HepG2 (cell line): ENCODE data around the gene ZBTB32. TPM values are rescaled to one million over a fixed set of nuclear protein-coding genes. Genes with fewer than 3 reads are reported as not detected.
A peak's percentile ranks its signal among the peaks of the same experiment; 100 is the strongest.

ENCODE experiments used
- ARHGAP35 ChIP-seq: sonication (generic); formaldehyde crosslinking; IDR thresholded peaks from 2 replicates; pipeline ENCODE4 v1.9.0; 2022; ENCODE audit warnings: mild to moderate bottlenecking, inconsistent platforms, moderate library complexity, missing genetic modification reagents, borderline replicate concordance
- E2F5 ChIP-seq: sonication (generic); formaldehyde crosslinking; conservative IDR thresholded peaks from 2 replicates; pipeline ENCODE4 v1.4.0; 2020; ENCODE audit warnings: missing genetic modification reagents
- HDAC1 ChIP-seq: sonication (generic); formaldehyde crosslinking; IDR thresholded peaks from 2 replicates; pipeline ENCODE4 v1.5.1; 2020; ENCODE audit warnings: mild to moderate bottlenecking, missing genetic modification reagents
- HMGA1 ChIP-seq: sonication (generic); formaldehyde crosslinking; conservative IDR thresholded peaks from 2 replicates; pipeline ENCODE4 v1.4.0; 2020; ENCODE audit warnings: missing genetic modification reagents
- IRF1 ChIP-seq: sonication (generic); formaldehyde crosslinking; IDR thresholded peaks from 2 replicates; pipeline ENCODE4 v1.4.0; 2020; ENCODE audit warnings: low read depth, mild to moderate bottlenecking, missing genetic modification reagents
- KLF11 ChIP-seq: IDR thresholded peaks from 2 replicates; pipeline ENCODE4 v1.6.1; 2016; ENCODE audit warnings: missing compliant biosample characterization
- NR1H2 ChIP-seq: sonication (generic); formaldehyde crosslinking; IDR thresholded peaks from 2 replicates; pipeline ENCODE4 v1.8.1; 2022; ENCODE audit warnings: low read depth, missing genetic modification reagents, borderline replicate concordance
- PPARG ChIP-seq: conservative IDR thresholded peaks from 2 replicates; pipeline ENCODE4 v1.6.1; 2016; ENCODE audit warnings: missing biosample characterization, missing genetic modification reagents
- PTBP1 ChIP-seq: fragments of 200-400 bp; formaldehyde crosslinking; IDR thresholded peaks from 2 replicates; pipeline ENCODE4 v1.6.1; 2018; ENCODE audit warnings: low read length, low read depth; ENCODE audit not compliant: poor library complexity, severe bottlenecking
- RCOR2 ChIP-seq: IDR thresholded peaks from 2 replicates; pipeline ENCODE4 v1.6.1; 2016; ENCODE audit warnings: missing biosample characterization, missing genetic modification reagents
- SIX4 ChIP-seq: sonication (generic); formaldehyde crosslinking; IDR thresholded peaks from 2 replicates; pipeline ENCODE4 v1.4.0; 2020; ENCODE audit warnings: missing genetic modification reagents
- TOPORS ChIP-seq: sonication (generic); formaldehyde crosslinking; IDR thresholded peaks from 2 replicates; pipeline ENCODE4 v1.8.0; 2023; ENCODE audit warnings: mild to moderate bottlenecking, missing genetic modification reagents
- ZNF17 ChIP-seq: sonication (generic); formaldehyde crosslinking; IDR thresholded peaks from 2 replicates; pipeline ENCODE4 v1.5.0; 2020; ENCODE audit warnings: mild to moderate bottlenecking, missing genetic modification reagents
- ZNF329 ChIP-seq: sonication (generic); formaldehyde crosslinking; IDR thresholded peaks from 2 replicates; pipeline ENCODE4 v1.9.0; 2021; ENCODE audit warnings: low read depth, mild to moderate bottlenecking, missing genetic modification reagents
- ZNF510 ChIP-seq: sonication (generic); formaldehyde crosslinking; IDR thresholded peaks from 2 replicates; pipeline ENCODE4 v1.4.0; 2020; ENCODE audit warnings: low read depth, mild to moderate bottlenecking, missing genetic modification reagents
- ZNF75D ChIP-seq: sonication (generic); formaldehyde crosslinking; IDR thresholded peaks from 2 replicates; pipeline ENCODE4 v1.8.1; 2023; ENCODE audit warnings: missing genetic modification reagents, mild to moderate bottlenecking, borderline replicate concordance
- ZNF773 ChIP-seq: sonication (generic); formaldehyde crosslinking; IDR thresholded peaks from 2 replicates; pipeline ENCODE4 v1.4.0; 2020; ENCODE audit warnings: missing genetic modification reagents, borderline replicate concordance
- ZNF776 ChIP-seq: sonication (generic); formaldehyde crosslinking; IDR thresholded peaks from 2 replicates; pipeline ENCODE4 v1.4.0; 2020; ENCODE audit warnings: mild to moderate bottlenecking, missing genetic modification reagents
- ZSCAN22 ChIP-seq: sonication (generic); formaldehyde crosslinking; IDR thresholded peaks from 2 replicates; pipeline ENCODE4 v1.4.0; 2020; ENCODE audit warnings: mild to moderate bottlenecking, missing genetic modification reagents
- polyA plus RNA-seq, 8 experiments: library from polyadenylated mRNA; depleted of rRNA in 3 of 8; stranded (reverse) in 7 of 8; unstranded in 1 of 8; fragments of >200 nt; fragmentation: Illumina TruSeq in 4 of 8; extraction: Trizol in 4 of 8; gene quantifications; 2 replicates each; pipeline versions ENCODE4 v1.2.1 to v1.2.3, GENCODE V29; 2011 to 2016; ENCODE audit warnings: low read depth in 4 of 8, missing spikeins in 1 of 8, mixed read lengths in 1 of 8; ENCODE audit not compliant: insufficient read depth in 1 of 8
- total RNA-seq, 5 experiments: library from RNA; depleted of rRNA; stranded (reverse); fragments of >200 nt; fragmentation: Illumina TruSeq; extraction: Trizol; gene quantifications; 2 replicates each; pipeline ENCODE4 v1.2.3, GENCODE V29; 2016; ENCODE audit warnings: low read depth in 1 of 5
- TF ChIP-seq, protein P1 (sequence below): sonication (generic); formaldehyde crosslinking; IDR thresholded peaks from 2 replicates; pipeline ENCODE4 v1.8.1; 2022; ENCODE audit warnings: mild to moderate bottlenecking, missing genetic modification reagents
- TF ChIP-seq, protein P2 (sequence below): sonication (generic); formaldehyde crosslinking; IDR thresholded peaks from 2 replicates; pipeline ENCODE4 v1.4.0; 2020; ENCODE audit warnings: missing genetic modification reagents
- TF ChIP-seq, protein P3 (sequence below): sonication (generic); formaldehyde crosslinking; IDR thresholded peaks from 2 replicates; pipeline ENCODE4 v1.8.1; 2023; ENCODE audit warnings: missing genetic modification reagents, inconsistent platforms, borderline replicate concordance

Gene ZBTB32
- total and polyA plus RNA-seq, 2 of the 13 experiments (the other 11 are each of a cell fraction or from before 2014, with no cell fraction given), result not detected

- TF ChIP-seq, protein P1, sequence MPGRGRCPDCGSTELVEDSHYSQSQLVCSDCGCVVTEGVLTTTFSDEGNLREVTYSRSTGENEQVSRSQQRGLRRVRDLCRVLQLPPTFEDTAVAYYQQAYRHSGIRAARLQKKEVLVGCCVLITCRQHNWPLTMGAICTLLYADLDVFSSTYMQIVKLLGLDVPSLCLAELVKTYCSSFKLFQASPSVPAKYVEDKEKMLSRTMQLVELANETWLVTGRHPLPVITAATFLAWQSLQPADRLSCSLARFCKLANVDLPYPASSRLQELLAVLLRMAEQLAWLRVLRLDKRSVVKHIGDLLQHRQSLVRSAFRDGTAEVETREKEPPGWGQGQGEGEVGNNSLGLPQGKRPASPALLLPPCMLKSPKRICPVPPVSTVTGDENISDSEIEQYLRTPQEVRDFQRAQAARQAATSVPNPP (CRISPR knock-in tag), result peak; percentile 71; the same call in 1 of the 2 replicates
- no peak for TF ChIP-seq ZSCAN22
- TF ChIP-seq ZNF776 (CRISPR knock-in tag), result no peak; the same call in none of the 2 replicates
- TF ChIP-seq HDAC1, result no peak
- 0 out of 2 replicates have a peak, but pooled peaks have one; percentile 53 for TF ChIP-seq IRF1
- no peak for TF ChIP-seq HMGA1
- peak; percentile 48; the same call in 1 of the 2 replicates for TF ChIP-seq ZNF510 (CRISPR knock-in tag)
- TF ChIP-seq RCOR2 (CRISPR knock-in tag), result no peak
- 0 out of 2 replicates have a peak, but pooled peaks have one; percentile 23 for TF ChIP-seq KLF11
- 0 out of 2 replicates have a peak, but pooled peaks have one; percentile 49 for TF ChIP-seq TOPORS (CRISPR knock-in tag)
- TF ChIP-seq ZNF17, result 0 out of 2 replicates have a peak, but pooled peaks have one; percentile 18
- no peak for TF ChIP-seq SIX4 (CRISPR knock-in tag)
- TF ChIP-seq E2F5 (CRISPR knock-in tag), result peak; percentile 52; the same call in 1 of the 2 replicates
- 0 out of 2 replicates have a peak, but pooled peaks have one; percentile 18 for TF ChIP-seq ARHGAP35 (CRISPR knock-in tag)
- TF ChIP-seq PTBP1, result no peak
- TF ChIP-seq NR1H2 (CRISPR knock-in tag), result 0 out of 2 replicates have a peak, but pooled peaks have one; percentile 14
- 0 out of 2 replicates have a peak, but pooled peaks have one; percentile 50 for TF ChIP-seq ZNF329 (CRISPR knock-in tag)
- TF ChIP-seq ZNF75D (CRISPR knock-in tag), result no peak
- TF ChIP-seq ZNF773 (CRISPR knock-in tag), result peak; percentile 34; the same call in 1 of the 2 replicates
- TF ChIP-seq, protein P2, sequence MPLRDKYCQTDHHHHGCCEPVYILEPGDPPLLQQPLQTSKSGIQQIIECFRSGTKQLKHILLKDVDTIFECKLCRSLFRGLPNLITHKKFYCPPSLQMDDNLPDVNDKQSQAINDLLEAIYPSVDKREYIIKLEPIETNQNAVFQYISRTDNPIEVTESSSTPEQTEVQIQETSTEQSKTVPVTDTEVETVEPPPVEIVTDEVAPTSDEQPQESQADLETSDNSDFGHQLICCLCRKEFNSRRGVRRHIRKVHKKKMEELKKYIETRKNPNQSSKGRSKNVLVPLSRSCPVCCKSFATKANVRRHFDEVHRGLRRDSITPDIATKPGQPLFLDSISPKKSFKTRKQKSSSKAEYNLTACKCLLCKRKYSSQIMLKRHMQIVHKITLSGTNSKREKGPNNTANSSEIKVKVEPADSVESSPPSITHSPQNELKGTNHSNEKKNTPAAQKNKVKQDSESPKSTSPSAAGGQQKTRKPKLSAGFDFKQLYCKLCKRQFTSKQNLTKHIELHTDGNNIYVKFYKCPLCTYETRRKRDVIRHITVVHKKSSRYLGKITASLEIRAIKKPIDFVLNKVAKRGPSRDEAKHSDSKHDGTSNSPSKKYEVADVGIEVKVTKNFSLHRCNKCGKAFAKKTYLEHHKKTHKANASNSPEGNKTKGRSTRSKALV (CRISPR knock-in tag), result peak; percentile 74; the same call in 1 of the 2 replicates
- TF ChIP-seq, protein P3, sequence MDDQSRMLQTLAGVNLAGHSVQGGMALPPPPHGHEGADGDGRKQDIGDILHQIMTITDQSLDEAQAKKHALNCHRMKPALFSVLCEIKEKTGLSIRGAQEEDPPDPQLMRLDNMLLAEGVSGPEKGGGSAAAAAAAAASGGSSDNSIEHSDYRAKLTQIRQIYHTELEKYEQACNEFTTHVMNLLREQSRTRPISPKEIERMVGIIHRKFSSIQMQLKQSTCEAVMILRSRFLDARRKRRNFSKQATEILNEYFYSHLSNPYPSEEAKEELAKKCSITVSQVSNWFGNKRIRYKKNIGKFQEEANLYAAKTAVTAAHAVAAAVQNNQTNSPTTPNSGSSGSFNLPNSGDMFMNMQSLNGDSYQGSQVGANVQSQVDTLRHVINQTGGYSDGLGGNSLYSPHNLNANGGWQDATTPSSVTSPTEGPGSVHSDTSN, result no peak
- no peak for TF ChIP-seq PPARG
Measured at GRCh38 chr19:35715981-35716800, 11.8 kb downstream of the ZBTB32 start (continued).
